Stimulated activated naive CD8-positive, alpha-beta T cell treated with anti-CD3 and anti-CD28 coated beads, Interleukin-15, Interleukin-2, amounts not matched to agents 100 ng/mL and 50 ng/mL, for 24 hours (primary cell): ENCODE measurements around the gene PRICKLE4.
"Not testable (repeated sequence)": the region's sequence is repeated elsewhere in the genome, so short reads cannot be mapped to it uniquely, and the experiment has no call there.

Source experiments
- H3K27ac Mint-ChIP-seq: one replicate; pipeline ENCODE4 v1.8.0; 2021; ENCODE audit warnings: mild to moderate bottlenecking, mixed read lengths
- H3K27me3 Mint-ChIP-seq: one replicate; pipeline ENCODE4 v1.8.0; 2021; ENCODE audit warnings: mixed read lengths
- H3K36me3 Mint-ChIP-seq: one replicate; pipeline ENCODE4 v1.8.0; 2021; ENCODE audit warnings: low read depth, mixed read lengths
- H3K4me1 Mint-ChIP-seq: one replicate; pipeline ENCODE4 v1.8.0; 2021; ENCODE audit warnings: low read depth, mixed read lengths
- H3K4me3 Mint-ChIP-seq: one replicate; pipeline ENCODE4 v1.8.0; 2021; ENCODE audit warnings: mild to moderate bottlenecking, mixed read lengths
- H3K9me3 Mint-ChIP-seq: one replicate; pipeline ENCODE4 v1.8.0; 2021; ENCODE audit warnings: mixed read lengths

PRICKLE4 gene

GRCh38 chr6:41791305-41791704 is 10.7 kb downstream of the PRICKLE4 start:
- peaks cover 22% of the 10 kb centered on the region for H3K4me1 Mint-ChIP-seq
- H3K27me3 Mint-ChIP-seq = no peaks in the 10 kb centered on the region
- H3K36me3 Mint-ChIP-seq = peaks cover 52% of the 10 kb centered on the region
- no peak overlapping the region for H3K4me3 Mint-ChIP-seq
- peak overlapping the region; percentile 36 for H3K27ac Mint-ChIP-seq
- H3K9me3 Mint-ChIP-seq = no peaks in the 10 kb centered on the region

DNA sequence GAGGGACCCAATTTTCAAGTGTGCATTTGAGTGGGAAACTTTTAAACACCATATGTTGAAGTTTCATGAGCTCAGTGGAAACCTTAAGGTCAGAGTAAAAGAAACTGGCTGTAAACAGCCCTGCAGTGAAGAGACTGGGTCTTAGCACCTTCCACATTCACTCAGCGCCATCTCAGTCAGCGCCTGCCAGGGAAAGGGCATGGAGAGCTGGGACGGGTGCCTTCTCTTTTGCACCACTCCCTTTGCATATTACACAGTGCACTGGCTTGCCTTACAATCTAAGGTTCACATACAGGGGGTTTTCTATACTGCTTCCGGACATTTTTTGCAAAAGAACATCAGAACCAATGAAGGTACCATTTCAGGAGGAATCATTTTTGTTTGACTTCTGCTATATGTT is 11.4 kb downstream of the PRICKLE4 start:
- peaks cover 55% of the 10 kb centered on the region for H3K36me3 Mint-ChIP-seq
- no peak overlapping the region for H3K4me3 Mint-ChIP-seq
- peaks cover 22% of the 10 kb centered on the region for H3K4me1 Mint-ChIP-seq

GRCh38 chr6:41796474-41796873 is 15.9 kb downstream of the PRICKLE4 start:
- Mint-ChIP-seq H3K4me3 (no peak overlapping the region), H3K9me3 (no peaks in the 10 kb centered on the region), H3K27me3 (no peaks in the 10 kb centered on the region), H3K36me3 (peaks cover 34% of the 10 kb centered on the region), H3K27ac (no peak overlapping the region), H3K4me1 (peaks cover 4% of the 10 kb centered on the region)

More for the DNA sequence above, 11.4 kb downstream of the PRICKLE4 start:
- Mint-ChIP-seq H3K27me3 (no peaks in the 10 kb centered on the region), H3K27ac (peak overlapping the region; percentile 36), H3K9me3 (no peaks in the 10 kb centered on the region)

DNA sequence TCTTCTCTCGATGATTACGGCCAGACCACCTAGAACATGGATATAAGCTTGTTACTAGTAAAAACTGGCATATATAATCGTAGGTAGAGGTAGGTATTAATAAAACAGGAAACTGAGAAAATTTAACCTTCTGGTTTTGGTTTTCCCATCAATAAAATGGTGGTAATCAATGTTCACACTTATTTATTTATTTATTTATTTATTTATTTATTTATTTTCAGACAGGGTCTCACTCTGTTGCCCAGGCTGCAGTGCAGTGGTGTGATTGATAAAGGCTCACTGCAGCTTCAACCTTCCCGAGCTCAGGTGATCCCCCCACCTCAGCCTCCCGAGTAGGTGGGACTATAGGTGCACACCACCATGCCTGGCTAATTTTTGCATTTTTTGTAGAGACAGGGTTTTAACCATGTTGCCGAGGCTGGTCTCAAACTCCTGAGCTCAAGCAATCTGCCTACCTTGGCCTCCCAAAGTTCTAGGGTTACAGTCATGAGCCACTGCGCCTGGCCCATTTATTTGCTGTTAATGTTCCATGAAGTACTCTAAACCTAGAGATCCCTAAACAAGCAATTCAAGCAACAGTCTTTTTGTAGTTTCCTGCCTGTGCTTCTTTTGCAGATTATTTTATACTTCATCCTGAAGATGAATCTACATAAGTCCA is 18.4 kb downstream of the PRICKLE4 start:
- Mint-ChIP-seq H3K4me3 (no peak overlapping the region), H3K27ac (no peak overlapping the region), H3K27me3 (no peaks in the 10 kb centered on the region), H3K4me1 (no peaks in the 10 kb centered on the region), H3K9me3 (no peaks in the 10 kb centered on the region), H3K36me3 (peaks cover 12% of the 10 kb centered on the region)

GRCh38 chr6:41799559-41799911 is 19.0 kb downstream of the PRICKLE4 start:
- Mint-ChIP-seq H3K9me3 (no peaks in the 10 kb centered on the region), H3K27ac (no peak overlapping the region), H3K36me3 (peaks cover 12% of the 10 kb centered on the region), H3K27me3 (no peaks in the 10 kb centered on the region), H3K4me1 (no peaks in the 10 kb centered on the region), H3K4me3 (no peak overlapping the region)

GRCh38 chr6:41801380-41801779 is 20.8 kb downstream of the PRICKLE4 start:
- Mint-ChIP-seq H3K4me3 (no peak overlapping the region), H3K4me1 (no peaks in the 10 kb centered on the region), H3K36me3 (peaks cover 10% of the 10 kb centered on the region), H3K9me3 (no peaks in the 10 kb centered on the region), H3K27ac (no peak overlapping the region), H3K27me3 (no peaks in the 10 kb centered on the region)

GRCh38 chr6:41805830-41806774 is 25.5 kb downstream of the PRICKLE4 start:
- Mint-ChIP-seq H3K27me3 (no peaks in the 10 kb centered on the region), H3K4me3 (no peak overlapping the region), H3K4me1 (no peaks in the 10 kb centered on the region), H3K9me3 (no peaks in the 10 kb centered on the region), H3K27ac (no peak overlapping the region), H3K36me3 (peaks cover 4% of the 10 kb centered on the region)

- Mint-ChIP-seq H3K27ac (no peak overlapping the region), H3K4me1 (no peaks in the 10 kb centered on the region), H3K27me3 (no peaks in the 10 kb centered on the region), H3K36me3 (no peaks in the 10 kb centered on the region), H3K4me3 (no peak overlapping the region), H3K9me3 (no peaks in the 10 kb centered on the region)
Measured at GRCh38 chr6:41811095-41811494, 30.5 kb downstream of the PRICKLE4 start.

GRCh38 chr6:41811946-41812345 is 31.4 kb downstream of the PRICKLE4 start:
- H3K9me3 Mint-ChIP-seq, H3K27me3 Mint-ChIP-seq, H3K27ac Mint-ChIP-seq, H3K4me3 Mint-ChIP-seq, H3K4me1 Mint-ChIP-seq, H3K36me3 Mint-ChIP-seq: not testable (repeated sequence)

DNA sequence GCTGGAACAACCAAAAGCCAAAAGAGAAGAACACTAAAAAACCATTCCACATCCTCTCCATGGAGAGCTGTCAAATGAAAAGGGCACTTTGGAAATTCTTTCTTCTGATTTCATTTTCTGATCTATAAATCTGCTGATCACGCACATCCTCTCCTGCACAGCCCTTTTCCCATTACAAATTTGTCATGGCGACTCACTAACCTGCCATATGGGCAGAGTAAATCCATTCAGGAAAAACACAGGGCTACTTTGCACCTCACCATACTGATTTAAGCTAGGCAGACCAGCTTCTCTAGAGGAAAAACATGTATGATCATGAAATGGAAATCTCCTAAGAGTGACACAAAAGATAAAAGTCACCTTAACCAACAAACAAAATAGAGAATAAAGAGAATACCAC is 32.9 kb downstream of the PRICKLE4 start:
- Mint-ChIP-seq H3K4me1 (no peaks in the 10 kb centered on the region), H3K9me3 (no peaks in the 10 kb centered on the region), H3K27ac (no peak overlapping the region), H3K27me3 (no peaks in the 10 kb centered on the region), H3K36me3 (no peaks in the 10 kb centered on the region), H3K4me3 (no peak overlapping the region)

DNA sequence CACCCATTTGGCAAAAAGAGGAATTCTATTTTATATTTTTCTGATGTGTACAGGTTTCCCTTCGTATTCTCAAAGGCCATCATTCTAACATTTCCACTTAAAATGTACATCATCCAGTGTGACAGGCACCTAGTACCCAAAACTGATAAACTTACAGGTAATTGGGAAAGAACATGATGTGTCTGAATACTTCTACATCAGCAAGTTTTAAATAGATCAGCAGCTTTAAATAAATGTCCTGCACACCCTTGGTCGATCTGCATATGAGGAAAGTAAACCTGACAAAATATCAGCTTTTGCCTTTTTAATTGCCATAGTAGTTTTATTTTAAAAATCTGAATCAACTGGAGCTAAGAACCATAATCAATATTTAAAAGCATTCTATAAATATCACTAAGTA is 33.4 kb downstream of the PRICKLE4 start:
- H3K9me3 Mint-ChIP-seq = no peaks in the 10 kb centered on the region
- no peaks in the 10 kb centered on the region for H3K4me1 Mint-ChIP-seq
- H3K27ac Mint-ChIP-seq = no peak overlapping the region
- H3K36me3 Mint-ChIP-seq = no peaks in the 10 kb centered on the region
- H3K27me3 Mint-ChIP-seq = no peaks in the 10 kb centered on the region
- no peak overlapping the region for H3K4me3 Mint-ChIP-seq

DNA sequence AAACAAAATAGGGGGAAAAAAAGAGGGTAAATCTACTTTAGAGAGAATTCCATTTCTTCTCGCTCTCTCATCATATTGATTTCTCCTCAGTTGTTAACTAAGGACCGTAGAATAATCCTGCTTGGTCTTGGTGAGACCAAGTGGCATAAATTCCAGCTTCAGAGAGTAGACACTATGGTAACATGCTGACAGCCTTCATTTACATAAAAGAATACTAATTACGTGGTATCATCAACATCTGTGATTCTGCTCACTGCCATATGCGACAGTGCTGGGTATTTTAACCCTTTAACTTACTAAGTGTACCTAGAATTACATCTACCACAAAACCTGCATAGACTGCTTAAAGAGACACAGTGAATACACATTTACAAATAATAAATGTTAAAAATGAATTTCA is 34.0 kb downstream of the PRICKLE4 start:
- Mint-ChIP-seq H3K27me3 (no peaks in the 10 kb centered on the region), H3K27ac (no peak overlapping the region), H3K9me3 (no peaks in the 10 kb centered on the region), H3K4me3 (no peak overlapping the region), H3K36me3 (no peaks in the 10 kb centered on the region), H3K4me1 (no peaks in the 10 kb centered on the region)

- no peak overlapping the region for H3K27ac Mint-ChIP-seq
- no peaks in the 10 kb centered on the region for H3K4me1 Mint-ChIP-seq
- no peak overlapping the region for H3K4me3 Mint-ChIP-seq
- no peaks in the 10 kb centered on the region for H3K36me3 Mint-ChIP-seq
- no peaks in the 10 kb centered on the region for H3K9me3 Mint-ChIP-seq
- H3K27me3 Mint-ChIP-seq = no peaks in the 10 kb centered on the region
Measured at GRCh38 chr6:41815587-41815986, 35.0 kb downstream of the PRICKLE4 start.

GRCh38 chr6:41818271-41819054 is 37.9 kb downstream of the PRICKLE4 start:
- no peak overlapping the region for H3K27ac Mint-ChIP-seq
- no peaks in the 10 kb centered on the region for H3K9me3 Mint-ChIP-seq
- no peak overlapping the region for H3K4me3 Mint-ChIP-seq
- no peaks in the 10 kb centered on the region for H3K27me3 Mint-ChIP-seq
- no peaks in the 10 kb centered on the region for H3K36me3 Mint-ChIP-seq
- H3K4me1 Mint-ChIP-seq = no peaks in the 10 kb centered on the region

DNA sequence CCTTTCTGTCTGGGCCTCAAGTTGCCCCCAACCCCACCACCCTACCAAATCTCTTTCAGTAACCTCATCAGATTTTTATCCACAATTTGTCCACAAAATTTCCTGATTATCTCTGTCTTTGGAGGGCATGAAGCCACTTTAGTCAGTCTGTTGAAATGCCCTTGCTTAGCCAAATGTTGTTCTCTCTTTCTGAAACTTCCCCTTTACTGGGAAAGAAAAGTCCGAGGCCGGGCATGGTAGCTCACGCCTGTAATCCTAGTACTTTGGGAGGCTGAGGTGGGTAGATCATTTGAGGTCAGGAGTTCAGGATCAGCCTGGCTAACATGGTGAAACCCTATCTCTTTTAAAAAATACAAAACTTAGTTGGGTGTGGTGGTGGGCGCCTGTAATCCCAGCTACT is 40.7 kb downstream of the PRICKLE4 start:
- H3K27ac Mint-ChIP-seq = no peak overlapping the region
- no peaks in the 10 kb centered on the region for H3K27me3 Mint-ChIP-seq
- no peaks in the 10 kb centered on the region for H3K9me3 Mint-ChIP-seq
- H3K4me3 Mint-ChIP-seq = no peak overlapping the region
- no peaks in the 10 kb centered on the region for H3K36me3 Mint-ChIP-seq
- no peaks in the 10 kb centered on the region for H3K4me1 Mint-ChIP-seq
